GM20000 (cell line): ENCODE results near the gene RDH5.
A peak's percentile ranks its signal among the peaks of the same experiment; 100 is the strongest.

Source experiments
- DNase-seq: peaks from one replicate; pipeline ENCODE4 v3.0.0; 2012; ENCODE audit warnings: low spot score
- TF ChIP-seq, protein P1 (sequence below): IDR thresholded peaks from 2 replicates; pipeline ENCODE4 v1.5.1; 2012; ENCODE audit warnings: mild to moderate bottlenecking, control low read depth; ENCODE audit errors: extremely low read depth, missing control alignments

The RDH5 gene

DNA sequence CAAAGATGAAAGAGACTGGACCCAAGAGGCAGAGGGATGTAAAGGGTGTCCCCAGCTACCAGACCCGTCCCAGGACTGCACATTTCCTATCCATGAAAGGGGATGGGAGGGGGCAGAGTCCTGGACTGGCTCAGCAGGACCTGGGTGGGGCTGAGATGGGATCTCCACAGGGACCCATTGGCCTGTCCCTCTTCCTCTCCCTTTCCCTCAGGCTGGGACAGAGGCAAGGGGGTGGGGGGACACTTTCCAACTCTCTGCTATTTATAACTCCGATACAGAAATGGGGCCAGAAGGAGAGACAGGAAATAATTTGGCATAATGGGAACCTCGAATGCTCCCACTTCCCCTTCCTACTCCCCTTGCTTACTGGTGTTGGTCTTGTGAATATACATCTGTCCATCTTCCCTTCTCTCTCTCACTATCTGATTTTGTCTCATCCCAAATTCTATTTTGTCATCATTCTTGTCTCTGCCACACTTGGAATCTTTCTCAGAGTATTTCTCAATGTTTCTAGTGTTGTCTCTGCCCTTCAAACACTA, 11.4 kb upstream of the RDH5 start:
- TF ChIP-seq, protein P1, sequence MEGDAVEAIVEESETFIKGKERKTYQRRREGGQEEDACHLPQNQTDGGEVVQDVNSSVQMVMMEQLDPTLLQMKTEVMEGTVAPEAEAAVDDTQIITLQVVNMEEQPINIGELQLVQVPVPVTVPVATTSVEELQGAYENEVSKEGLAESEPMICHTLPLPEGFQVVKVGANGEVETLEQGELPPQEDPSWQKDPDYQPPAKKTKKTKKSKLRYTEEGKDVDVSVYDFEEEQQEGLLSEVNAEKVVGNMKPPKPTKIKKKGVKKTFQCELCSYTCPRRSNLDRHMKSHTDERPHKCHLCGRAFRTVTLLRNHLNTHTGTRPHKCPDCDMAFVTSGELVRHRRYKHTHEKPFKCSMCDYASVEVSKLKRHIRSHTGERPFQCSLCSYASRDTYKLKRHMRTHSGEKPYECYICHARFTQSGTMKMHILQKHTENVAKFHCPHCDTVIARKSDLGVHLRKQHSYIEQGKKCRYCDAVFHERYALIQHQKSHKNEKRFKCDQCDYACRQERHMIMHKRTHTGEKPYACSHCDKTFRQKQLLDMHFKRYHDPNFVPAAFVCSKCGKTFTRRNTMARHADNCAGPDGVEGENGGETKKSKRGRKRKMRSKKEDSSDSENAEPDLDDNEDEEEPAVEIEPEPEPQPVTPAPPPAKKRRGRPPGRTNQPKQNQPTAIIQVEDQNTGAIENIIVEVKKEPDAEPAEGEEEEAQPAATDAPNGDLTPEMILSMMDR = no peak
- DNase-seq = no peak

DNA sequence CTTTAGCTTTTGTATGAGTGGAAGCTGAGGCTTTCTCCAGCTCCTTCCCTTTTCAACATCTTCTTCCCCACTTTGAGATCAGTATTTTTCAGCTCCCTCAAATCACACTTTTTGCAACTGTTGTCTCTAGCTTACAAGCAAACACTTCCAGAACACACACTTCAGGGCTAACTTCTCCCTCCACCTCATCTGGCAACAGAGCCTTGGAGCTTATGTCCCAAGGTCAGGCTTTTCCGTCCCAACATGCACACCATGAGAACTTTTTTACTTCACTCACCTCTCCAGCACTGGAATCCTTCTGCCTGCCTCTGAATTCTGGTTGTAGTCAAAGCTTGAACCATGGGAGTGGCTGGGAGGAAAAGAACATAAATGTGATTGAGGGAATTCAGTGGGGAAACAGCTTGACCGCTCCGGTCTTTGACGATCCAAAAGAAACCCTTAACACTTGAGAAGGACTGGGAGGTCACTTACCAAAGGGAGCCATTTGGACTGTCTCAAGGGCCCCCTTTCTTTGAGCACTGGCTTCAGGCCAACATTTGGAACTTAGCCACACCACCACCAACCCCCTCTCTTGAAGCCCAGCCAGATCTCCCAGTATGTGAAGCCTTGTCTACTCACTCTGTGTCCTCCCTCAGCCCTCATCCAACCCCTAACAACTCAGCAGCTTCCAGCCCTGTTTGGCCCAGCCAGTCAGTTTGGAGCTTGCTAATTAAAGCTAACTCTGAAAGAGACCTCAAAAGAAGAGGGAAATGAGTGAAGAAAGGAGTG, 8.2 kb upstream of the RDH5 start:
- DNase-seq = no peak

DNA sequence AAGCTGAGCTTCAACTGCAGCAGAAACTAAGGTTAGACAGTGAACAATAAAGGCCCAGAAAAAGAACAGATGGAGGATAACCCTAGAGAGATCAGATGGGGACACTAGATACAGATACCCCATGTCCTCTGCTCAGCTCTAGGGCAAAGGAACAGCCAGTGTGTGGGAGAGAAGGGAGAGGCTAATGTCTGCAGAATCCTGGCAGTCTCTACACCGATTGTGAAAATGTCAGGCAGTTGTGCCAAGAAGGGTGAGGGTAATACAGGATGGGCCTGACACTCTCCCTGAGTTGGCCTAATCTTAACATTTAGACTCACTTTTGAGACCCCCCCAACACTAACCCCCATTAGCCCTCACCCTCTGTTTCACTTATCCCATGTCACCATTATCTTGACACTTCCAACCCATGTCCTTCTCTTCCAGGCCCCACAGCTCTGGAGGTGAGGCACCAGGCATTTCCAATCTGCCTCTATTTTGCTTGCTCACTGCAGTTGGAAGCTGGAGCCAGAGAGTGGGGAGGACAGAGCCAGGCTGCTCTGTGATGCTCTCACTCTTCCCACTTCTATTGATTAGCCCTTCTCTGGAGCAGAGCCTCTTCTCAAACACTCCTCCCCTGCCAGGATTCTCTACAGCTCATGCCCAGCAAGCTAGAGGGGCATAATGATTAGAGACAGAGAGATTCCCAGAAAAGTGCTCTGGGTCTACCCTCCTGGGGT, 7.3 kb upstream of the RDH5 start:
- DNase-seq = no peak
- TF ChIP-seq, protein P1 = no peak

More for the DNA sequence above, 8.2 kb upstream of the RDH5 start:
- TF ChIP-seq, protein P1 = no peak

DNA sequence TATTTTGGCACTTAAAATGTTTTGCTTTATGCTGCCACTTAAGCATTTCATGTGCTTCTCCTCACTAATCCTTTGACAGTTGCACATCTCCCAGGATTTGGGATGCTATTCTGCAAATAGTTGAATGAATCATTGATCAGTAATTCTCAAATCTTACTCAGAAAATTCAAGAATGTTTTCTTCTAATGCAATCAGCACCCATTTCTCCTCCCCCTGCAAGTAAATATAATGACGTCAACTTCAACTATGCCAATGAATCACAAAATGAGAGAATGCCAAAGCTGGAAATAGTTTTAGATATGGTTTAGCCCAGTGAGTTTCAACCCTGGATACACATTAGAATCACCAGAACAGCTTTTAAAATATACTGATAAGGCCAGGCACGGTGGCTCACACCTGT, 6.5 kb upstream of the RDH5 start:
- TF ChIP-seq, protein P1 = no peak

DNA sequence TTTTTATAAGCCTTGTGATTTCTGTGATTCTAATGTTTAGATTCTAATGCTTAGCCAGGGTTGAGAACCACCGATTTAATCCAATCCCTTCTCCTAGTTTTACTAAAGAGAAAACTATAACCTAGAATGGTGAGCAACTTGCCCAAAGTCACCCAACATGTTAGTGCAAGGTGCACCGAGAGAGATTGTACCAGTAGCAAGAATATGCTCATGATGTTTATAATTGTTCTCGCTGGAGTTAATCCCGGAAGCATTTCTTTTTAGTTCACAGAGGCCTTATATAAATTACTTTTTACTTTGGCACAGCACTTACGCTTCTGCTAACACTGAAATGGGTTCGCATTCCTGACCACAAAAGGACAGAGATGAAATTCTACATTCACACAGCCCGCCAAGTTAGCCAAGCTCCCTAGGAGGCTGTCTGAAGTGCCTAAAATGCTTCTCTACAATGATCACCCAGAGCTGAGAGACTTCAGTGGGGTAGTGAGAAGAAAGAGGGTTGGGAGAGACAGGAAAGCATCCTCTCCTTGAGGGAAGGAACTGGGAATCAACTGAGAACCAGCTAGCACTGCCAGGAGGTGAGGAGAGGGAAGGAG, 4.9 kb upstream of the RDH5 start:
- TF ChIP-seq, protein P1 = no peak
- no peak for DNase-seq

More for the DNA sequence above, 6.5 kb upstream of the RDH5 start:
- DNase-seq = no peak

DNA sequence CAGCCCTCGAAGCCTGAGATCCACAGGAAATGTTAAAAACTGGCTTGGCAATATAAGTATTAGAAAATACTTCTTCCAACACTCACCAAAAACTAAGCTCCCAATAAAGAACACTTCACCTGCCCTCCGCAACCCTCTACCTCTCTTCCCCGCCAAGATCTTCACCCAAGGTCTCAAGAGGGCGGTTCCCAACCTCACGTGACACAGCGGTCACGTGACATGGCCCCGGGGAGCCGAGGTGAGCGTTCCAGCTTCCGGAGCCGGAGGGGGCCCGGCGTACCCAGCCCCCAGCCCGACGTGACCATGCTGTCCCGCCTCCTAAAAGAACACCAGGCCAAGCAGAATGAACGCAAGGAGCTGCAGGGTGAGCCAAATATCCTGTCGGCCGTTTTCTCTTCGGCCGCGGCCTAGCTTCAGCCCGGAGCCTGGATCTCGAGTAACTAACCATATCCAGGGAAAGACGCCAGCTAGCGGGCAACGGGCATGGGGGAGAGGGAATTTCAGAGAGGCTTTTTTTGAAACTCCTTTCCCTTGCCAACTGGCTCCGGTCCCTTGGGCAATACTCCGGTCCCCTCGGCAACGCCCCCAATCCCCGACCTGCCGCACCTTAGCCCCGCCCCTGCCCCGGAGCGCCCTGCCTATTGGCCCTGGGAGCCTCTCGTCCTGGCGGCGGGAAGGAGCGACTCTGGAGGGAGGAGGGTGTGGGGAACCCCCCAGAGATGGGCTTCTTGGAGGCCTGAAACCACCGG, 4.2 kb upstream of the RDH5 start, which contains the start of gene BLOC1S1:
TSS of gene BLOC1S1 (plus strand) at position 214 of the 749 bp plus-strand sequence. CDS start at position 220, 6 bp downstream.
- TF ChIP-seq, protein P1 = no peak
- peak; percentile 95 for DNase-seq
